Measurements from ENCODE around the gene UBTD1. TPM values are rescaled to one million over a fixed set of nuclear protein-coding genes. Genes with fewer than 3 reads are reported as not detected.

The UBTD1 gene
- total RNA-seq, 4 donors from 2014 or later = 13.7 to 40.0 (median 23.3) TPM

- no peaks in the 10 kb centered on the region for H3K27me3 ChIP-seq
- TF ChIP-seq POLR2A (IDR thresholded peaks at IDR 0.05) = no peak
- TF ChIP-seq, protein P1, sequence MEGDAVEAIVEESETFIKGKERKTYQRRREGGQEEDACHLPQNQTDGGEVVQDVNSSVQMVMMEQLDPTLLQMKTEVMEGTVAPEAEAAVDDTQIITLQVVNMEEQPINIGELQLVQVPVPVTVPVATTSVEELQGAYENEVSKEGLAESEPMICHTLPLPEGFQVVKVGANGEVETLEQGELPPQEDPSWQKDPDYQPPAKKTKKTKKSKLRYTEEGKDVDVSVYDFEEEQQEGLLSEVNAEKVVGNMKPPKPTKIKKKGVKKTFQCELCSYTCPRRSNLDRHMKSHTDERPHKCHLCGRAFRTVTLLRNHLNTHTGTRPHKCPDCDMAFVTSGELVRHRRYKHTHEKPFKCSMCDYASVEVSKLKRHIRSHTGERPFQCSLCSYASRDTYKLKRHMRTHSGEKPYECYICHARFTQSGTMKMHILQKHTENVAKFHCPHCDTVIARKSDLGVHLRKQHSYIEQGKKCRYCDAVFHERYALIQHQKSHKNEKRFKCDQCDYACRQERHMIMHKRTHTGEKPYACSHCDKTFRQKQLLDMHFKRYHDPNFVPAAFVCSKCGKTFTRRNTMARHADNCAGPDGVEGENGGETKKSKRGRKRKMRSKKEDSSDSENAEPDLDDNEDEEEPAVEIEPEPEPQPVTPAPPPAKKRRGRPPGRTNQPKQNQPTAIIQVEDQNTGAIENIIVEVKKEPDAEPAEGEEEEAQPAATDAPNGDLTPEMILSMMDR (IDR thresholded peaks at IDR 0.05 in 4 of 5, conservative IDR thresholded peaks at IDR 0.05 in 1 of 5) = no peak
- peaks cover 6 to 24% of the 10 kb centered on the region in 2 donors for H3K4me1 ChIP-seq
- peaks cover 0 to 6% of the 10 kb centered on the region in 2 donors for H3K36me3 ChIP-seq
- H3K9me3 ChIP-seq = no peaks in the 10 kb centered on the region
- in situ Hi-C loops (cut with MboI; ENCODE audit: low sequenced_read_pairs in 4 of 4) = no loop called here
- DNase-seq (no peak), ATAC-seq (no peak)
- H3K4me3 ChIP-seq = no peak overlapping the region
- intact Hi-C loops (cut with DNase I; ENCODE audit: low total_unique reads) = no loop called here
- H3K27ac ChIP-seq = peak overlapping the region; percentile 83 to 94 (median 92)
Measured at GRCh38 chr10:97583476-97583875, 84.8 kb downstream of the UBTD1 start.

- intact Hi-C loops (cut with DNase I; ENCODE audit: low total_unique reads) = no loop called here
- in situ Hi-C loops (cut with MboI; ENCODE audit: low sequenced_read_pairs in 4 of 4) = no loop called here
- peaks cover 6 to 24% of the 10 kb centered on the region in 2 donors for H3K4me1 ChIP-seq
- ATAC-seq = peak; percentile 93 to 95
- no peaks in the 10 kb centered on the region for H3K9me3 ChIP-seq
- peak within 1 kb of the TSS; percentile 83 to 94 (median 92) for H3K27ac ChIP-seq
- H3K36me3 ChIP-seq = no peaks in the 10 kb centered on the region
- no peaks in the 10 kb centered on the region for H3K27me3 ChIP-seq
- TF ChIP-seq, protein P1 (IDR thresholded peaks at IDR 0.05 in 4 of 5, conservative IDR thresholded peaks at IDR 0.05 in 1 of 5) = no peak
- peak in 1 of 2 donors; percentile 54 for TF ChIP-seq POLR2A (IDR thresholded peaks at IDR 0.05)
- DNase-seq = peak; percentile 93 to 96
- peak within 1 kb of the TSS in 1 of 4 donors; percentile 31 for H3K4me3 ChIP-seq
Measured at GRCh38 chr10:97584060-97584797, 85.5 kb downstream of the UBTD1 start, which contains the start of gene HOGA1. HOGA1 (plus strand) TSS chr10:97584389; CDS start chr10:97584704, 315 bp downstream.

DNA sequence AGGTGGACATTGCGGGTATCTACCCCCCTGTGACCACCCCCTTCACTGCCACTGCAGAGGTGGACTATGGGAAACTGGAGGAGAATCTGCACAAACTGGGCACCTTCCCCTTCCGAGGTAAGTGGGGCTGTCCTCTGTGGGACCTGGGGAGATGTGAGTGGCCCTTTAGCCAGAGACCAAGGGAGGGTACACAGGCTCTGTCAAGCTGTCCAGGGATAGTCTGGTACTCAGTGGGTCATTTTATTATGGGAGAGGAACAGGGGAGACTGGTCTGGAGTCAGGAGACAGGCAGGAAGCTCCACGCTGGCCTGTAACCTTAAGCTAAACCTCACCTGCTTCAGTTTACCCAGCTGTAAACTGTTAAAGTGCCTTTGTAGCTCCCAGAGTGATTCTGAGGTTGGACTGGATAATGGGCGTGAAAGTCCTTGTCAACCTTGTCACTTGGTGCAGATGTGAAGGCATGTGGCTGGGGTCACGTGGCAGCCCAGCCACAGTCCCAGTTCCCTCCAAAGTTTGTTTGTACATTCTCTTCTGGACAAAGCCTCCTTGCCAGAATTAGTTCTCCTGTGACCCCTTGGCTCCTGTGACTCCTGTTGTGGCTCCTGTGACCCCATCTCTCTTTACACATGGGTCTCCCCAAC, 86.2 kb downstream of the UBTD1 start:
- ATAC-seq (peak in 1 of 2 donors; percentile 40), DNase-seq (no peak)
- intact Hi-C loops (cut with DNase I; ENCODE audit: low total_unique reads) (no loop called here), in situ Hi-C loops (cut with MboI; ENCODE audit: low sequenced_read_pairs in 4 of 4) (no loop called here)
- Histone ChIP-seq H3K4me3 (peak overlapping the region in 1 of 4 donors; percentile 31), H3K27me3 (no peaks in the 10 kb centered on the region), H3K36me3 (no peaks in the 10 kb centered on the region), H3K27ac (peak overlapping the region; percentile 83 to 94 (median 92)), H3K9me3 (no peaks in the 10 kb centered on the region), H3K4me1 (peaks cover 6 to 24% of the 10 kb centered on the region in 2 donors)
- TF ChIP-seq, protein P1 (IDR thresholded peaks at IDR 0.05 in 4 of 5, conservative IDR thresholded peaks at IDR 0.05 in 1 of 5) = no peak
- TF ChIP-seq POLR2A (IDR thresholded peaks at IDR 0.05) = no peak

DNA sequence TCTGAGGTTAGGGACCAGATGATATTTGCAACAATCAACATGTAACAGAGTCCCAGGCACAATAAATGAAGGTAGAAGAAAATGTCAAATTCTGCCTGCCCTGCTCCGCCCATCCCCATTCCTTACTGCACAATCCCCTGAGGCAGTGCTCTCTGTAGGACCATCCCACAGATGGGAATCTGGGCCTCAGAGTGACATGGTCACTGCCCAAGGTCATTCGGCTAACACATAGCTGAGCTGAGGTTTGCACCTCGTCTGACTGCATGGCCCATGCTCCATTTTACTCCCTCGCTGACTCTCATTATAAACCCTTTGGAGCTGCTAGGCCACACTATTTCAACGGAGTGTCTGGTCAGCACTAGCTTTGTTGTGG, 86.7 kb downstream of the UBTD1 start:
- Histone ChIP-seq H3K27ac (peak overlapping the region; percentile 83 to 94 (median 92)), H3K4me1 (peaks cover 6 to 24% of the 10 kb centered on the region in 2 donors), H3K4me3 (peak overlapping the region in 1 of 4 donors; percentile 8), H3K9me3 (no peaks in the 10 kb centered on the region), H3K36me3 (no peaks in the 10 kb centered on the region), H3K27me3 (no peaks in the 10 kb centered on the region)
- in situ Hi-C loops (cut with MboI; ENCODE audit: low sequenced_read_pairs in 4 of 4) = no loop called here
- DNase-seq = no peak
- intact Hi-C loops (cut with DNase I; ENCODE audit: low total_unique reads) = no loop called here
- TF ChIP-seq POLR2A (IDR thresholded peaks at IDR 0.05) = no peak
- TF ChIP-seq, protein P1 (IDR thresholded peaks at IDR 0.05 in 4 of 5, conservative IDR thresholded peaks at IDR 0.05 in 1 of 5) = no peak
- no peak for ATAC-seq

Measured in gastrocnemius medialis (tissue), 4 donors.